Measurements from ENCODE around the gene PREP. TPM values are rescaled to one million over a fixed set of nuclear protein-coding genes. Genes with fewer than 3 reads are reported as not detected.

Gene PREP
- total RNA-seq, 1 experiment from 2014 or later: 35.8 TPM

GRCh38 chr6:105391705-105392104 is 11.2 kb downstream of the PREP start:
- no TSS peak for BruUV-seq (replicated peaks)
- TF ChIP-seq, protein P1, sequence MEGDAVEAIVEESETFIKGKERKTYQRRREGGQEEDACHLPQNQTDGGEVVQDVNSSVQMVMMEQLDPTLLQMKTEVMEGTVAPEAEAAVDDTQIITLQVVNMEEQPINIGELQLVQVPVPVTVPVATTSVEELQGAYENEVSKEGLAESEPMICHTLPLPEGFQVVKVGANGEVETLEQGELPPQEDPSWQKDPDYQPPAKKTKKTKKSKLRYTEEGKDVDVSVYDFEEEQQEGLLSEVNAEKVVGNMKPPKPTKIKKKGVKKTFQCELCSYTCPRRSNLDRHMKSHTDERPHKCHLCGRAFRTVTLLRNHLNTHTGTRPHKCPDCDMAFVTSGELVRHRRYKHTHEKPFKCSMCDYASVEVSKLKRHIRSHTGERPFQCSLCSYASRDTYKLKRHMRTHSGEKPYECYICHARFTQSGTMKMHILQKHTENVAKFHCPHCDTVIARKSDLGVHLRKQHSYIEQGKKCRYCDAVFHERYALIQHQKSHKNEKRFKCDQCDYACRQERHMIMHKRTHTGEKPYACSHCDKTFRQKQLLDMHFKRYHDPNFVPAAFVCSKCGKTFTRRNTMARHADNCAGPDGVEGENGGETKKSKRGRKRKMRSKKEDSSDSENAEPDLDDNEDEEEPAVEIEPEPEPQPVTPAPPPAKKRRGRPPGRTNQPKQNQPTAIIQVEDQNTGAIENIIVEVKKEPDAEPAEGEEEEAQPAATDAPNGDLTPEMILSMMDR (conservative IDR thresholded peaks at IDR 0.05): no peak
- no peak for TF ChIP-seq EZH2 (IDR thresholded peaks at IDR 0.05; ENCODE audit: low read depth)
- H3K36me3 ChIP-seq (ENCODE audit: low read depth): peaks cover 45% of the 10 kb centered on the region
- CTCF ChIA-PET: no interaction called here
- H3K79me2 ChIP-seq (ENCODE audit: low read depth): peaks cover 46% of the 10 kb centered on the region
- no peaks in the 10 kb centered on the region for H4K20me1 ChIP-seq (ENCODE audit: insufficient read depth)
- peak in 1 of 2 experiments; percentile 44 for DNase-seq
- H2AFZ ChIP-seq: no peak overlapping the region
- POLR2A ChIA-PET (ENCODE audit: unreplicated experiment): no interaction called here
- peak overlapping the region; percentile 99 for H3K27ac ChIP-seq
- intact Hi-C loops (cut with micrococcal nuclease; ENCODE audit: unreplicated experiment): no loop called here
- H3K4me3 ChIP-seq: no peak overlapping the region
- H3K9me2 ChIP-seq (ENCODE audit: insufficient read depth): no peaks in the 10 kb centered on the region
- peaks cover 27% of the 10 kb centered on the region for H3F3A ChIP-seq (ENCODE audit: insufficient read depth, low read depth)
- H3K27me3 ChIP-seq (ENCODE audit: insufficient read depth, low read depth): no peaks in the 10 kb centered on the region
- H3K4me2 ChIP-seq: no peak overlapping the region
- peaks cover 35% of the 10 kb centered on the region for H3K4me1 ChIP-seq (replicated peaks; ENCODE audit: insufficient read depth)
- H3K9me3 ChIP-seq (ENCODE audit: insufficient read depth, low read depth): no peaks in the 10 kb centered on the region

DNA sequence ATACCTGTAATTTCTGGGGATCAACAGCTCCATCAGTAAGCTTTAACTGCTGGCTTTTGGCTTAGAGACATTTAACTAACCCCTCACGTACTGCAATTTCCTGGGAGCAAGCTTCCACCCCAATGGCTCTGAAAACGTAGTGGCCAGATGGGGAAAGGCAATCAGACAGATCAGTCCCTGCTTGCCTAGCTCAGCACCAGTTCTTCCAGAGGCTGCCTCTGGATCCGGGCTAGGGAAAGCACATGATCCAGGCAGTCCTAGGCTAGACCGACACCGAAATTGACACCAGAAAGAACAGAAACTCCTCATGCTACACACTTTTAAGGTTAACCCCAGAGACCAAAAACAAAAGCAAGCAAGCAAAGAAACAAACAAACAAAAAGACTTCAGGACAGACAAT is 13.3 kb downstream of the PREP start:
- peak overlapping the region; percentile 99 for H3K27ac ChIP-seq
- no peak for DNase-seq
- H3K9me2 ChIP-seq (ENCODE audit: insufficient read depth): no peaks in the 10 kb centered on the region
- H3K4me1 ChIP-seq (replicated peaks; ENCODE audit: insufficient read depth): peaks cover 39% of the 10 kb centered on the region
- ChIA-PET CTCF (interaction anchor here (1.0 kb wide), 1 partner anchor 12 kb away, joined by 4 read pairs; no protein-coding TSS in a partner anchor), POLR2A (ENCODE audit: unreplicated experiment) (interaction anchor here (1.1 kb wide), 1 partner anchor 13 kb away, joined by 7 read pairs; the partner anchor contains the start of gene PREP)
- peaks cover 49% of the 10 kb centered on the region for H3K36me3 ChIP-seq (ENCODE audit: low read depth)
- peak overlapping the region; percentile 66 for H3K4me2 ChIP-seq
- no peaks in the 10 kb centered on the region for H4K20me1 ChIP-seq (ENCODE audit: insufficient read depth)
- intact Hi-C loops (cut with micrococcal nuclease; ENCODE audit: unreplicated experiment): no loop called here
- peaks cover 31% of the 10 kb centered on the region for H3F3A ChIP-seq (ENCODE audit: insufficient read depth, low read depth)
- TF ChIP-seq, protein P1 (conservative IDR thresholded peaks at IDR 0.05): no peak
- no peak for TF ChIP-seq EZH2 (IDR thresholded peaks at IDR 0.05; ENCODE audit: low read depth)
- H3K27me3 ChIP-seq (ENCODE audit: insufficient read depth, low read depth): no peaks in the 10 kb centered on the region
- H3K4me3 ChIP-seq: peak overlapping the region; percentile 5; the same call in 1 of the 2 replicates
- BruUV-seq (replicated peaks): no TSS peak
- H3K9me3 ChIP-seq (ENCODE audit: insufficient read depth, low read depth): no peaks in the 10 kb centered on the region
- no peak overlapping the region for H2AFZ ChIP-seq
- H3K79me2 ChIP-seq (ENCODE audit: low read depth): peaks cover 66% of the 10 kb centered on the region

DNA sequence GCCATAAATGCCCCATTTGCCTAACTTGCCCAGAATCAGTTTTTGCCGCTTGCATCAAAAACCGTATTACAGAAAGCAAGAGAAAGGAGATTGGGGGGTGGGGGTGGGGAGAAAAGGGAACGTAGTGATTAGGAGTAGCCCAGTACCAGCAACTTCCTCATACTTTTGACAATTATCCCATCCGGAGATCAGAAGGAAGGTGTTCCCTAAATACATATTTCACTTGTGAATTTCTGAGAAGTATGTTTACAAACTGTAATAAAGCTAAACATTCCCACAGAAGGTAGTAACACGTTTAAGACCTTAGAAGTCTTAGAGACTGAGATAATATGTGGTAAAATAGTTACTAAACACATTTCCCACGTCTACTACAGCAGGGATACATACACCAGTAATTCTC is 14.5 kb downstream of the PREP start:
- ChIA-PET POLR2A (ENCODE audit: unreplicated experiment) (interaction anchor here (0.6 to 1.1 kb wide), 2 partner anchors 15 to 924 kb away, joined by 5 to 7 read pairs; partner anchors contain the start of gene PREP), CTCF (interaction anchor here (1.0 kb wide), 1 partner anchor 13 kb away, joined by 4 read pairs; no protein-coding TSS in a partner anchor)
- peaks cover 58% of the 10 kb centered on the region for H3K36me3 ChIP-seq (ENCODE audit: low read depth)
- peaks cover 74% of the 10 kb centered on the region for H3K79me2 ChIP-seq (ENCODE audit: low read depth)
- intact Hi-C loops (cut with micrococcal nuclease; ENCODE audit: unreplicated experiment): loop anchor here (1.0 kb wide), 1 partner anchor 14 kb away; no protein-coding TSS in a partner anchor
- no peak for TF ChIP-seq EZH2 (IDR thresholded peaks at IDR 0.05; ENCODE audit: low read depth)
- TF ChIP-seq, protein P1 (conservative IDR thresholded peaks at IDR 0.05): no peak
- BruUV-seq (replicated peaks): no TSS peak
- no peaks in the 10 kb centered on the region for H3K9me2 ChIP-seq (ENCODE audit: insufficient read depth)
- H3K4me2 ChIP-seq: peak overlapping the region; percentile 66
- H3K9me3 ChIP-seq (ENCODE audit: insufficient read depth, low read depth): no peaks in the 10 kb centered on the region
- no peaks in the 10 kb centered on the region for H4K20me1 ChIP-seq (ENCODE audit: insufficient read depth)
- H3K27me3 ChIP-seq (ENCODE audit: insufficient read depth, low read depth): no peaks in the 10 kb centered on the region
- peaks cover 51% of the 10 kb centered on the region for H3K4me1 ChIP-seq (replicated peaks; ENCODE audit: insufficient read depth)
- peak; percentile 6 to 99 for DNase-seq
- H3K4me3 ChIP-seq: peak overlapping the region; percentile 5; the same call in 1 of the 2 replicates
- H3F3A ChIP-seq (ENCODE audit: insufficient read depth, low read depth): peaks cover 33% of the 10 kb centered on the region
- H3K27ac ChIP-seq: peak overlapping the region; percentile 99
- H2AFZ ChIP-seq: no peak overlapping the region

All from PC-9 (cell line).